HEK293 (cell line): ENCODE data around the gene VASN.

Experiments
- CTCF ChIP-seq: fragments of 450-650 bp; formaldehyde crosslinking; IDR thresholded peaks from 2 replicates; pipeline ENCODE4 v1.5.1; 2016; ENCODE audit warnings: missing biosample characterization, missing genetic modification characterization
- MYNN ChIP-seq: fragments of 450-650 bp; formaldehyde crosslinking; IDR thresholded peaks from 2 replicates; pipeline ENCODE4 v1.5.1; 2016; ENCODE audit warnings: missing biosample characterization, missing genetic modification characterization, borderline replicate concordance
- REST ChIP-seq: fragments of 450-650 bp; formaldehyde crosslinking; IDR thresholded peaks from 2 replicates; pipeline ENCODE4 v1.5.1; 2016; ENCODE audit warnings: missing biosample characterization, missing genetic modification characterization
- TRIM28 ChIP-seq: IDR thresholded peaks from 2 replicates; pipeline ENCODE4 v1.6.1; 2011; ENCODE audit warnings: low read length, control low read depth, borderline replicate concordance
- ZEB2 ChIP-seq: fragments of 450-650 bp; formaldehyde crosslinking; IDR thresholded peaks from 2 replicates; pipeline ENCODE4 v1.5.1; 2016; ENCODE audit warnings: missing biosample characterization, missing genetic modification characterization
- ZNF239 ChIP-seq: fragments of 450-650 bp; formaldehyde crosslinking; IDR thresholded peaks from 2 replicates; pipeline ENCODE4 v1.5.1; 2016; ENCODE audit warnings: missing biosample characterization, missing genetic modification characterization
- ZNF626 ChIP-seq: fragments of 450-650 bp; sonication (Bioruptor Pico); formaldehyde crosslinking; IDR thresholded peaks from 2 replicates; pipeline ENCODE4 v1.5.1; 2018; ENCODE audit warnings: missing biosample characterization, missing genetic modification characterization, inconsistent platforms
- ZNF785 ChIP-seq: fragments of 450-650 bp; formaldehyde crosslinking; IDR thresholded peaks from 2 replicates; pipeline ENCODE4 v1.5.1; 2016; ENCODE audit warnings: missing biosample characterization, missing genetic modification characterization
- TF ChIP-seq, protein P1 (sequence below): fragments of 450-650 bp; formaldehyde crosslinking; IDR thresholded peaks from 2 replicates; pipeline ENCODE4 v1.5.1; 2016; ENCODE audit warnings: missing biosample characterization, missing genetic modification characterization, low read depth
- TF ChIP-seq, protein P2 (sequence below): fragments of 450-650 bp; formaldehyde crosslinking; IDR thresholded peaks from 2 replicates; pipeline ENCODE4 v1.5.1; 2016; ENCODE audit warnings: missing biosample characterization, missing genetic modification characterization
- TF ChIP-seq, protein P3 (sequence below): IDR thresholded peaks from 2 replicates; pipeline ENCODE4 v1.6.1; 2011; ENCODE audit warnings: mild to moderate bottlenecking, low read depth, low read length, borderline replicate concordance

DNA sequence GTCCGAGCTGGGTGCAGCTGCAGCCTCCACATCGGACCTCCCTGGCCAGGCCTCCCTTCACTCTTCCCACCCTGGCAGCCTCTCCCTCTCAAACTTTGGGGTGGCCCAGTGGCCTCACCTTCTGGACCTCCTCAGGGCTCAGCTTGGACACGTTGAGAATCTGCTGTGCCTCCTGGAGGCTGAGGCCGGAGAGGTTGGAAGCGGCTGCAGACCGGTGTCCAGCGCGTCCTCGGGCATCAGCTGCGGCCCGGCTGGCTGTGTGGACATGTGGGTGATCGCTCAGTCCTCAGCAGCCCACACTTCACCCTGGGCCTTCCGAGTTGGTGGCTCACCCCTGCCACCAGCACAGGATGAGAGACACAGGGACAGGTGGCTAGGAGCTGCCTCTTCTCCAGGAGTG, 30.4 kb upstream of the VASN start:
- no peak for TF ChIP-seq ZNF239
- TF ChIP-seq ZEB2 (tag by site-specific recombination): no peak
- no peak for TF ChIP-seq MYNN (tag by site-specific recombination)
- TF ChIP-seq, protein P1, sequence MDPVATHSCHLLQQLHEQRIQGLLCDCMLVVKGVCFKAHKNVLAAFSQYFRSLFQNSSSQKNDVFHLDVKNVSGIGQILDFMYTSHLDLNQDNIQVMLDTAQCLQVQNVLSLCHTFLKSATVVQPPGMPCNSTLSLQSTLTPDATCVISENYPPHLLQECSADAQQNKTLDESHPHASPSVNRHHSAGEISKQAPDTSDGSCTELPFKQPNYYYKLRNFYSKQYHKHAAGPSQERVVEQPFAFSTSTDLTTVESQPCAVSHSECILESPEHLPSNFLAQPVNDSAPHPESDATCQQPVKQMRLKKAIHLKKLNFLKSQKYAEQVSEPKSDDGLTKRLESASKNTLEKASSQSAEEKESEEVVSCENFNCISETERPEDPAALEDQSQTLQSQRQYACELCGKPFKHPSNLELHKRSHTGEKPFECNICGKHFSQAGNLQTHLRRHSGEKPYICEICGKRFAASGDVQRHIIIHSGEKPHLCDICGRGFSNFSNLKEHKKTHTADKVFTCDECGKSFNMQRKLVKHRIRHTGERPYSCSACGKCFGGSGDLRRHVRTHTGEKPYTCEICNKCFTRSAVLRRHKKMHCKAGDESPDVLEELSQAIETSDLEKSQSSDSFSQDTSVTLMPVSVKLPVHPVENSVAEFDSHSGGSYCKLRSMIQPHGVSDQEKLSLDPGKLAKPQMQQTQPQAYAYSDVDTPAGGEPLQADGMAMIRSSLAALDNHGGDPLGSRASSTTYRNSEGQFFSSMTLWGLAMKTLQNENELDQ (tag by site-specific recombination): no peak
- TF ChIP-seq, protein P2, sequence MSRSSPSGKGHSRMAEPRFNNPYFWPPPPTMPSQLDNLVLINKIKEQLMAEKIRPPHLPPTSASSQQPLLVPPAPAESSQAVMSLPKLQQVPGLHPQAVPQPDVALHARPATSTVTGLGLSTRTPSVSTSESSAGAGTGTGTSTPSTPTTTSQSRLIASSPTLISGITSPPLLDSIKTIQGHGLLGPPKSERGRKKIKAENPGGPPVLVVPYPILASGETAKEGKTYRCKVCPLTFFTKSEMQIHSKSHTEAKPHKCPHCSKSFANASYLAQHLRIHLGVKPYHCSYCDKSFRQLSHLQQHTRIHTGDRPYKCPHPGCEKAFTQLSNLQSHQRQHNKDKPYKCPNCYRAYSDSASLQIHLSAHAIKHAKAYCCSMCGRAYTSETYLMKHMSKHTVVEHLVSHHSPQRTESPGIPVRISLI: no peak
- TF ChIP-seq CTCF (tag by site-specific recombination): no peak
- TF ChIP-seq REST: no peak
- no peak for TF ChIP-seq ZNF626 (tag by site-specific recombination)
- no peak for TF ChIP-seq TRIM28
- no peak for TF ChIP-seq ZNF785 (tag by site-specific recombination)
- TF ChIP-seq, protein P3, sequence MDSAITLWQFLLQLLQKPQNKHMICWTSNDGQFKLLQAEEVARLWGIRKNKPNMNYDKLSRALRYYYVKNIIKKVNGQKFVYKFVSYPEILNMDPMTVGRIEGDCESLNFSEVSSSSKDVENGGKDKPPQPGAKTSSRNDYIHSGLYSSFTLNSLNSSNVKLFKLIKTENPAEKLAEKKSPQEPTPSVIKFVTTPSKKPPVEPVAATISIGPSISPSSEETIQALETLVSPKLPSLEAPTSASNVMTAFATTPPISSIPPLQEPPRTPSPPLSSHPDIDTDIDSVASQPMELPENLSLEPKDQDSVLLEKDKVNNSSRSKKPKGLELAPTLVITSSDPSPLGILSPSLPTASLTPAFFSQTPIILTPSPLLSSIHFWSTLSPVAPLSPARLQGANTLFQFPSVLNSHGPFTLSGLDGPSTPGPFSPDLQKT: no peak
